Prostate gland (tissue), 2 donors: ENCODE results near the gene C10orf90. TPM values are rescaled to one million over a fixed set of nuclear protein-coding genes. Genes with fewer than 3 reads are reported as not detected.

Source experiments
- DNase-seq: peaks from one replicate; pipeline ENCODE4 v3.0.0-alpha.2; 2019; ENCODE audit warnings: low spot score
- H3K27ac ChIP-seq, 2 donors: fragments of 200-600 bp; sonication (generic); 2 replicates each; pipeline ENCODE4 v1.5.1; 2017 to 2019
- H3K27me3 ChIP-seq: fragments of 200-600 bp; sonication (generic); replicated peaks from 2 replicates; pipeline ENCODE4 v1.5.1; 2019; ENCODE audit not compliant: insufficient read depth
- H3K36me3 ChIP-seq, 2 donors: fragments of 200-600 bp; sonication (generic); 1 replicate in 1 of 2; 2 replicates in 1 of 2; pipeline versions ENCODE4 v1.5.1 to v1.8.1; 2017 to 2019
- H3K4me1 ChIP-seq: fragments of 200-600 bp; sonication (generic); replicated peaks from 2 replicates; pipeline ENCODE4 v1.5.1; 2019
- H3K4me3 ChIP-seq, 2 donors: fragments of 200-600 bp; sonication (generic); 2 replicates each; pipeline ENCODE4 v1.5.1; 2017 to 2019
- H3K9me3 ChIP-seq: fragments of 200-600 bp; sonication (generic); 2 replicates; pipeline ENCODE4 v1.5.1; 2017
- CTCF ChIP-seq, 4 experiments: fragments of 200-600 bp in 2 of 4; fragments of 450-650 bp in 2 of 4; sonication (generic) in 2 of 4; IDR thresholded peaks; 1 replicate in 3 of 4; 2 replicates in 1 of 4; pipeline ENCODE4 v1.5.1; 2016 to 2019; ENCODE audit warnings: antibody characterized with exemption in 4 of 4, mild to moderate bottlenecking in 2 of 4, moderate library complexity in 2 of 4
- POLR2A ChIP-seq: fragments of 450-650 bp; IDR thresholded peaks from one replicate; pipeline ENCODE4 v1.6.1; 2016; ENCODE audit warnings: antibody characterized with exemption, mild to moderate bottlenecking
- POLR2AphosphoS5 ChIP-seq: sonication (generic); formaldehyde crosslinking; IDR thresholded peaks from one replicate; pipeline ENCODE4 v1.6.1; 2017; ENCODE audit warnings: antibody characterized with exemption
- WGBS: methylation state at CpG from one replicate; pipeline ENCODE4 v1.1.5; 2018; 5-methylcytosine and 5-hydroxymethylcytosine counted together
- intact Hi-C: fragments of 100-400 bp; cut with DNase I; formaldehyde crosslinking; loops from one replicate; pipeline ENCODE4 v1.14.2; 2022
- total RNA-seq, 2 donors: library from RNA; depleted of rRNA; stranded (reverse); fragments of >200 nt; gene quantifications; one replicate each; pipeline ENCODE4 v1.1.0, GENCODE V29; 2016

The C10orf90 gene
- total RNA-seq, 2 donors from 2014 or later, result 0.45 TPM; not detected in 1

- Histone ChIP-seq H3K27me3 (no peaks in the 10 kb centered on the region), H3K9me3 (no peaks in the 10 kb centered on the region), H3K4me1 (no peaks in the 10 kb centered on the region), H3K4me3 (no peak overlapping the region), H3K36me3 (no peaks in the 10 kb centered on the region), H3K27ac (no peak overlapping the region)
- WGBS, result 70% methylated on average over 8 of the region's 8 CpGs
- intact Hi-C loops, result no loop called here
- no peak for DNase-seq
- no peak for TF ChIP-seq CTCF (IDR thresholded peaks at IDR 0.05)
- no peak for TF ChIP-seq POLR2AphosphoS5
- no peak for TF ChIP-seq POLR2A
These were observed 142.1 kb downstream of the C10orf90 start for GRCh38 chr10:126528315-126528835.

DNA sequence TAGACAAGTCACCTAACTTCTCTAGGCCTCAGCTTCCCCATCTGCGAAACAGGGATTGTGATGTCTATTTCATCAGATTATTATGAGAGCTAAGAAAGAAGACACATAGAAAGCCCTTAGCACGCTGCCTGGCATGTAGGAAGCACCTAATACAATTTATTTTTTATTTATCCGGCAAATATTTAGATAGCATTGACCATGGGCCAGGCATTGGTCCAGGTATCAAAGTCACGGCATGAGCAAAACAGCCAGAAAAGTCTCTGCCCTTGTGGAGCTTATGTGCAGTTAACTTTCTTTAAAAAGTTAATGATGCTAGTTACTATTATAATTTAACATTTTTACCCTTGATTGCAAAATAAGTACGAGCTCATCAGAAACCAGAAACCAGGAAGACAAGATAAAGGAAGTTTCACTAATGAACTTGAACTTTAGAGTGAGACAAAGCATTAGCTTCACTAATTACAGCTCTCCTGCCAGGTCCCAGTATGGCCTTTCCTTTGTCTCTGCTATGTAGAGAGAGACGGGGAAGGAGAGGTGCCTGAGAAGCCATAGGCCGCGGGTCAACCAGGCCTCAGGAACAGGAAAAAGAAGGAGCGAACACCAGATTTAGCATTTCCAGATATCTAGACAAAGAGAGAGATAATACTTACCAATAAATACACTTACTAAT is 142.7 kb downstream of the C10orf90 start:
- Histone ChIP-seq H3K36me3 (no peaks in the 10 kb centered on the region), H3K27ac (no peak overlapping the region), H3K4me3 (no peak overlapping the region), H3K9me3 (no peaks in the 10 kb centered on the region), H3K27me3 (no peaks in the 10 kb centered on the region), H3K4me1 (no peaks in the 10 kb centered on the region)
- 81% methylated on average over 9 of the region's 9 CpGs for WGBS
- no peak for TF ChIP-seq CTCF (IDR thresholded peaks at IDR 0.05)
- TF ChIP-seq POLR2A, result no peak
- no peak for TF ChIP-seq POLR2AphosphoS5
- intact Hi-C loops, result no loop called here
- no peak for DNase-seq

DNA sequence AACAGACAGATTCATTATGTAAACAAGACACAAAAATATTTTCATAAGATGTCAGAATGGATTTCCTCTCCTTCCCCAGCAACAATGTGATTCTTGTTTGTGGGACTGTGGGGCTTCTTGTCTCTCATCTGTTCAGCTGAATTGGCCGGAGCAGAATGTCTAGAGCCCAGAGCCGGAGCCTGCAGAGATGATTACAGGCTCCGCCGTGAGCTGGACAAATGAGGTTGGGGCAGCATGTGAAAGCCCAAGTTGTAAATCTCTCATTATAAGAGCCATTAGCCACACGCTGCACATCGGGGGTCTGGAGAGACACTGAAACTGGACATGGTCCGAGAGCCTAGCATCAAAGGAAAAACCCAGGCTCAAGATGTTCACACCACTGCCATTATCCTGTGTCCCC is 145.2 kb downstream of the C10orf90 start:
- WGBS, result 50% methylated on average over 7 of the region's 7 CpGs
- no peaks in the 10 kb centered on the region for H3K9me3 ChIP-seq
- no peaks in the 10 kb centered on the region for H3K27me3 ChIP-seq
- intact Hi-C loops, result no loop called here
- DNase-seq, result no peak
- no peak overlapping the region for H3K27ac ChIP-seq
- no peaks in the 10 kb centered on the region for H3K4me1 ChIP-seq
- H3K4me3 ChIP-seq, result no peak overlapping the region
- TF ChIP-seq CTCF (IDR thresholded peaks at IDR 0.05) (no peak), POLR2AphosphoS5 (no peak), POLR2A (no peak)
- no peaks in the 10 kb centered on the region for H3K36me3 ChIP-seq

GRCh38 chr10:126524526-126524925 is 146.0 kb downstream of the C10orf90 start:
- no peaks in the 10 kb centered on the region for H3K4me1 ChIP-seq
- no peak overlapping the region for H3K4me3 ChIP-seq
- 69% methylated on average over 6 of the region's 6 CpGs for WGBS
- TF ChIP-seq CTCF (IDR thresholded peaks at IDR 0.05) (no peak), POLR2AphosphoS5 (no peak)
- no peaks in the 10 kb centered on the region for H3K9me3 ChIP-seq
- no peak for DNase-seq
- no peaks in the 10 kb centered on the region for H3K36me3 ChIP-seq
- H3K27me3 ChIP-seq, result no peaks in the 10 kb centered on the region
- intact Hi-C loops, result no loop called here
- H3K27ac ChIP-seq, result no peak overlapping the region

DNA sequence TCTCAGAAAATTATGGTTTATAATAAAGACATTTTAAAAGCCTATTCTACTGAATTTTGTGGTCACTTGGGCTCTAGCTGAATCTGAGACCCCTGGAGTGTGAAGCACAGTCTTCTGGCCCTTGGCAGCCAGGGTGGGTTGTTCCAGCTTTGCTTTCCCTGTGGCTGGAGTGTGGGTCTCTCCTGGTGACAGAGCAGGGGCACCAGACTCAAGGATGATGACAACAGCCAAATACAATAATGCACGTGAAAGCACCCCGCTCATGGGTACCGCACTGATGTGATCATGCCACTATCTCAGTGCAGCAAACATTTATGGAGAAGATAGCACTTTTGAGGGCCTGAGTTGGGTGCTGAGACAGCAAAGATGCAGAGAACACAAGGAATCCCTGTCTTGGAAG is 147.4 kb downstream of the C10orf90 start:
- DNase-seq, result no peak
- no peaks in the 10 kb centered on the region for H3K9me3 ChIP-seq
- no peaks in the 10 kb centered on the region for H3K27me3 ChIP-seq
- no peak overlapping the region for H3K4me3 ChIP-seq
- H3K27ac ChIP-seq, result no peak overlapping the region
- no peaks in the 10 kb centered on the region for H3K36me3 ChIP-seq
- intact Hi-C loops, result no loop called here
- H3K4me1 ChIP-seq, result no peaks in the 10 kb centered on the region
- TF ChIP-seq POLR2A (no peak), CTCF (IDR thresholded peaks at IDR 0.05) (no peak), POLR2AphosphoS5 (no peak)
- 62% methylated on average over 3 of the region's 3 CpGs for WGBS
